ENCODE measurements around the gene CA6.

Gene CA6

DNA sequence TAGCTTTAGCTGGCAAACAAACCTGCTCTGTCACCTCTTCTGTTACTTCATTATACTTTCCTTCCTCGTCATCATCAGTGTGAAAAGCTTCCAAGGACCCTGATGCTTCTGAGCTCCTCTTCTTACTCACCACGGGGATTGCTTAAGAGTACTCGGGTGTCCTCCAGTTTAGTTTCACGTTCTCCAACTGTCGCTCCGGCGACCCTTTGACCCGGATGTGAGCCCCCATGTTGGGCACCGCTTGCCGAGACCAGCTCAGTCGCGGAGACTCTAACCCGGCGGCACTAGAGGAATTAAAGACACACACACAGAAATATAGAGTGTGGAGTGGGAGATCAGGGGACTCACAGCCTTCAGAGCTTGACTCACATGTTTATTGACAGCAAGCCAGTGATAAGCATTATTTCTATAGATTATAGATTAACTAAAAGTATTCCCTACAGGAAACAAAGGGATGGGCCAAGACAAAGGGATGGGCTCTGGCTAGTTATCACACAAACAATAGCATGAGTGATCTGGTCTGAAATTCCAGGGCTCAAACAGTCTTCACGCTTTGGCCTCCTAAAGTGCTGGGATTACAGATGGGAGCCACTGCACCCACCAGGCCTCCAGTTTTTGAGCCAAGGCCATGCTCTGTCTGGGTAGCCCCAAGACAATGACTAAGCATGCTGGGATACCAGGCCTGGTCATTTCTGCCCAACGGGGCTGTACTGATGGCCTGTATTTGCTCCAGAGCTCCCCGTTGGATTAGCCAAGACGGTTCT lies 37.1 kb upstream of the CA6 start:
- H2AFZ ChIP-seq (ENCODE audit: low read depth) = no peak overlapping the region
- no peaks in the 10 kb centered on the region; the same call in 1 of the 2 replicates for H3K27me3 ChIP-seq (ENCODE audit: insufficient read depth, low read depth)
- no peak overlapping the region for H3K4me3 ChIP-seq (IDR thresholded peaks at IDR 0.05; ENCODE audit: insufficient read depth, low read depth, low read length)
- H3K9ac ChIP-seq = no peak overlapping the region
- H3K36me3 ChIP-seq (ENCODE audit: insufficient read depth) = no peaks in the 10 kb centered on the region
- H4K20me1 ChIP-seq (ENCODE audit: insufficient read depth) = no peaks in the 10 kb centered on the region
- H3K4me1 ChIP-seq (ENCODE audit: low read depth, poor library complexity, severe bottlenecking) = no peaks in the 10 kb centered on the region
- no peak overlapping the region for H3K27ac ChIP-seq
- TF ChIP-seq, protein P1, sequence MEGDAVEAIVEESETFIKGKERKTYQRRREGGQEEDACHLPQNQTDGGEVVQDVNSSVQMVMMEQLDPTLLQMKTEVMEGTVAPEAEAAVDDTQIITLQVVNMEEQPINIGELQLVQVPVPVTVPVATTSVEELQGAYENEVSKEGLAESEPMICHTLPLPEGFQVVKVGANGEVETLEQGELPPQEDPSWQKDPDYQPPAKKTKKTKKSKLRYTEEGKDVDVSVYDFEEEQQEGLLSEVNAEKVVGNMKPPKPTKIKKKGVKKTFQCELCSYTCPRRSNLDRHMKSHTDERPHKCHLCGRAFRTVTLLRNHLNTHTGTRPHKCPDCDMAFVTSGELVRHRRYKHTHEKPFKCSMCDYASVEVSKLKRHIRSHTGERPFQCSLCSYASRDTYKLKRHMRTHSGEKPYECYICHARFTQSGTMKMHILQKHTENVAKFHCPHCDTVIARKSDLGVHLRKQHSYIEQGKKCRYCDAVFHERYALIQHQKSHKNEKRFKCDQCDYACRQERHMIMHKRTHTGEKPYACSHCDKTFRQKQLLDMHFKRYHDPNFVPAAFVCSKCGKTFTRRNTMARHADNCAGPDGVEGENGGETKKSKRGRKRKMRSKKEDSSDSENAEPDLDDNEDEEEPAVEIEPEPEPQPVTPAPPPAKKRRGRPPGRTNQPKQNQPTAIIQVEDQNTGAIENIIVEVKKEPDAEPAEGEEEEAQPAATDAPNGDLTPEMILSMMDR (conservative IDR thresholded peaks at IDR 0.05; ENCODE audit: low read depth, low read length) = no peak
- H3K79me2 ChIP-seq (ENCODE audit: insufficient read depth, low read depth) = no peaks in the 10 kb centered on the region
- no peak overlapping the region for H3K4me2 ChIP-seq

DNA sequence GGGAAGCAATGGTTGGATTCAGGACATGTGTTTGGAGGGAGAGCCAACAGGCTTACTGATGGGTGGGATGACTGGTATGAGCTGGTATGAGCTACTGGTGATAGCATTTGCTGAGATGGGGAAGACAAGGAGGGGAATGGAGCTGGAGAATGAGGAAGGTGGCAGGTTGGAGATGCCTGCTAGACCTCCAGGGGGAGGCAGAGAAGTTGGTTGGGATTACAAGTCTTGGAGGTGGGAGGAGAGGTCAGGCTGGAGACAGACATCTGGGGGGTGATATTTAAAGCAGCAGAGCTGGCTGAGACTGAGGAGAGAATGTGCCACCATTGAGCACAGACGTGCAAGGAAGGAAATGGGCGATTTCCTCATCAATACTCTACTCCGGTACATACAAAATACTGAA lies 35.3 kb upstream of the CA6 start:
- Histone ChIP-seq H3K36me3 (ENCODE audit: insufficient read depth) (no peaks in the 10 kb centered on the region), H3K9ac (no peak overlapping the region), H3K4me3 (IDR thresholded peaks at IDR 0.05; ENCODE audit: insufficient read depth, low read depth, low read length) (no peak overlapping the region), H3K4me2 (no peak overlapping the region), H4K20me1 (ENCODE audit: insufficient read depth) (no peaks in the 10 kb centered on the region), H3K4me1 (ENCODE audit: low read depth, poor library complexity, severe bottlenecking) (no peaks in the 10 kb centered on the region), H2AFZ (ENCODE audit: low read depth) (no peak overlapping the region), H3K27ac (no peak overlapping the region), H3K79me2 (ENCODE audit: insufficient read depth, low read depth) (no peaks in the 10 kb centered on the region), H3K27me3 (ENCODE audit: insufficient read depth, low read depth) (no peaks in the 10 kb centered on the region; the same call in 1 of the 2 replicates)
- TF ChIP-seq, protein P1 (conservative IDR thresholded peaks at IDR 0.05; ENCODE audit: low read depth, low read length) = no peak

DNA sequence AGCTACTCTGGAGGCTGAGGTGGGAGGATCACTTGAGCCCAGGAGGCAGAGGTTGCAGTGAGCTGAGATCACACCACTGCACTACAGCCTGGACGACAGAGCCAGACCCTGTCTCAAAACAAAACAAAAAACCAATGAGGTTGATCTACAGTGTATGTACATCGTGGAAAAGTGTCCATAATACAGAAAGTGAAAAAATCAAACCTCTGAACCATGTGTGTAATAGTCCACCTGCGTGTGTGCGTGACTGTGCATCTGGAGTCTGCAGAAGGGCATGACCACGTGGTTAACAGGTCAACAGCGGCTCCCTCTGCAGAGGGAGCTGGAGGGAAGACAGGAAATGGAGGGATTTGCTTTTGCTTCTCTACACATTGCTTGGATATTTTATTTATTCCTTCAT lies 34.8 kb upstream of the CA6 start:
- TF ChIP-seq, protein P1 (conservative IDR thresholded peaks at IDR 0.05; ENCODE audit: low read depth, low read length) = no peak
- Histone ChIP-seq H3K4me1 (ENCODE audit: low read depth, poor library complexity, severe bottlenecking) (no peaks in the 10 kb centered on the region), H3K79me2 (ENCODE audit: insufficient read depth, low read depth) (no peaks in the 10 kb centered on the region), H3K9ac (no peak overlapping the region), H3K4me3 (IDR thresholded peaks at IDR 0.05; ENCODE audit: insufficient read depth, low read depth, low read length) (no peak overlapping the region), H2AFZ (ENCODE audit: low read depth) (no peak overlapping the region), H3K27ac (no peak overlapping the region), H4K20me1 (ENCODE audit: insufficient read depth) (no peaks in the 10 kb centered on the region), H3K4me2 (no peak overlapping the region), H3K27me3 (ENCODE audit: insufficient read depth, low read depth) (no peaks in the 10 kb centered on the region; the same call in 1 of the 2 replicates), H3K36me3 (ENCODE audit: insufficient read depth) (no peaks in the 10 kb centered on the region)

DNA sequence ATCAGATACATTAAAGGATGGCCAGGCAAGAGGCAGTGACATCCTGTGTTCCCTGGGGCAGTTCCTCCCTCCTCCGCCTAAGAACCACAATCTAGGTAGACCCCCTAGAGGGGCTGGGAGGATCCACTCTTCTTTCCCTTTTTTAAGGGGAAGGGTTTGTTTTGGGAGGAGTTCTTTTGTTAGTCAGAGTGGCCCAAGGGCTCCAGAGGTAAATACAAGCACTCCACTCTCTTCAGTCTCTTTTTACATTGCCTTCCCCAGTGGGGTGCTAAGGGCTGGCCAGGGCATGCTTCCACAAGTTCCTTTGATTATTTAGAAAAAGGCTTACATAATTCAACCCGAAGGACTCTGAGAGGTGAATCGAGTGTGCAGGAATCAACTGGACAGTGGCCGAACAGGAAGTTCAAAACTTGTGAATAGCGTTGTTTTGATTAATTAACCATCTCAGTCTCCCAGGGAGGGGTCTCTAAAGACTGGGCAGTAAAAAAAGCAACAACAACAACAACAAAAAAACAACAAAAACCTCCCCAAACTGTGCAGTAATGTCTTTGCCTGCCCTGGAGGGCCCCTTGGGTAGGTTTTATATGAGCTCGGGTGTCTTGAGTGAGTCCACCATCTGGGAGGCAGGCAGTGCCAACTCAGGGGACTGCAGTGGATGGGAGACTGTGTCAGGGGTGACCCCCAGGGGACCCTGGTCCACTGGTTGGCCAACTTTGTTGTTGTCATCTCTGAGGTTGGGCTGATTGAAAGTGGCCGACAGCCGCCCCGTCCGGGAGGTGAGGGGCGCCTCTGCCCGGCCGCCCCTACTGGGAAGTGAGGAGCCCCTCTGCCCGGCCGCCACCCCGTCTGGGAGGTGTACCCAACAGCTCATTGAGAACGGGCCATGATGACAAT lies 34.0 kb upstream of the CA6 start:
- TF ChIP-seq, protein P1 (conservative IDR thresholded peaks at IDR 0.05; ENCODE audit: low read depth, low read length) = no peak
- Histone ChIP-seq H4K20me1 (ENCODE audit: insufficient read depth) (no peaks in the 10 kb centered on the region), H3K27ac (no peak overlapping the region), H3K79me2 (ENCODE audit: insufficient read depth, low read depth) (no peaks in the 10 kb centered on the region), H3K27me3 (ENCODE audit: insufficient read depth, low read depth) (no peaks in the 10 kb centered on the region; the same call in 1 of the 2 replicates), H3K4me2 (no peak overlapping the region), H2AFZ (ENCODE audit: low read depth) (no peak overlapping the region), H3K4me3 (IDR thresholded peaks at IDR 0.05; ENCODE audit: insufficient read depth, low read depth, low read length) (no peak overlapping the region), H3K4me1 (ENCODE audit: low read depth, poor library complexity, severe bottlenecking) (no peaks in the 10 kb centered on the region), H3K36me3 (ENCODE audit: insufficient read depth) (no peaks in the 10 kb centered on the region), H3K9ac (no peak overlapping the region)

Measured in KMS-11 (cell line).